ENCODE data around the gene SPANXB1. TPM values are rescaled to one million over a fixed set of nuclear protein-coding genes. Genes with fewer than 3 reads are reported as not detected.
"Not testable (repeated sequence)": the region's sequence is repeated elsewhere in the genome, so short reads cannot be mapped to it uniquely, and the experiment has no call there.

The SPANXB1 gene, protein sequence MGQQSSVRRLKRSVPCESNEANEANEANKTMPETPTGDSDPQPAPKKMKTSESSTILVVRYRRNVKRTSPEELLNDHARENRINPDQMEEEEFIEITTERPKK
- total RNA-seq: not detected
- polyA plus RNA-seq: not detected

DNA sequence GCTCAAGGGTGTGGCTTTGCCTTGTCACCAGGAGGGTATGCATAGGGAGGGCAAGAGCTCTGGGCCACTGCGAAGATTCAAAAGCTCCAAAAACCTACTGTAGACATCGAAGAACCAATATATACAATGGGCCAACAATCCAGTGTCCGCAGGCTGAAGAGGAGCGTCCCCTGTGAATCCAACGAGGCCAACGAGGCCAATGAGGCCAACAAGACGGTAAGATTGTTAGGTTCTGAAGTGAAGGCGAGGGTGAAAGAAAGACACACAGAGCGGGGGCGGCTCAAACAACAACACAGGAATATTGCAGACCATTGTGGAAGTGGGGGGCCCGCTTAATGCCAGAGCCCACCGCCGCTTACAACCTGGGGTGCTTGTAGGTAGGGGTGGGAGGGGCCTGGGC is at the start of gene SPANXB1:
Gene SPANXB1, plus strand, starts transcription at position 27 of the 400 bp plus-strand sequence. Its CDS starts 100 bp downstream, at position 127.
- H3K27ac ChIP-seq (ENCODE audit: low read depth, low read length); H3K4me1 Mint-ChIP-seq; H3K9me3 ChIP-seq (ENCODE audit: control insufficient read depth in 1 of 2, low read length in 2 of 2); H3K27me3 Mint-ChIP-seq; H3K27ac Mint-ChIP-seq; H3K4me1 ChIP-seq (ENCODE audit: insufficient read depth, low read length); H3K36me3 Mint-ChIP-seq; H3K27me3 ChIP-seq (ENCODE audit: insufficient read depth, low read length); H3K9me3 Mint-ChIP-seq; POLR2A ChIA-PET (ENCODE audit: partially characterized antibody); H3K4me3 ChIP-seq (ENCODE audit: low read length in 2 of 2); H3K36me3 ChIP-seq (ENCODE audit: insufficient read depth, low read length); CTCF ChIA-PET (ENCODE audit: partially characterized antibody); intact Hi-C loops (cut with micrococcal nuclease); DNase-seq: not testable (repeated sequence)
- peak within 1 kb of the TSS in 1 of 8 donors; percentile 15 for H3K4me3 Mint-ChIP-seq

DNA sequence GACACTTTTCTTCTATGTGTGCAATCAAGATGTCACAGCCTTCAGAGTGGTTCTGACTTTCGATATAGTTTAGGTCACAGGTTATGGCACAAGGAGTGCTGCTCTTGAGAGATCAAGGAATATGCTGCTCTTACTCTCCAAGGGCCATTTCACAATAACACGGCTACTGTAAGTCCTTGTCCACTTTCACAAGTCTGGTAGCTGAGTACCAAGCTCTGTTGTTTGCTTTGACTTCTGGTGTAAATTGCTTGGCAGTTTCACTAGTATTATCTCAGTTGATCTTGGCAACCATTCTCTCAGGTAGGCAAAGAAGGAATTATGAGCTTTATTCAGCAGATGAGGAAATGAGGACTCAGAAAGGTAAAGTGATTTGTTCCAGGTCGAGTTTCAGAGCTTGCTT is 35.4 kb upstream of the SPANXB1 start:
- ChIA-PET POLR2A (ENCODE audit: partially characterized antibody) (no interaction called here), CTCF (ENCODE audit: partially characterized antibody) (no interaction called here)
- no peak overlapping the region for H3K27ac ChIP-seq (ENCODE audit: low read depth, low read length)
- Mint-ChIP-seq H3K4me1 (no peaks in the 10 kb centered on the region), H3K9me3 (peaks cover 0 to 3% (median 0%) of the 10 kb centered on the region in 8 donors), H3K27ac (no peak overlapping the region), H3K27me3 (no peaks in the 10 kb centered on the region), H3K4me3 (no peak overlapping the region), H3K36me3 (no peaks in the 10 kb centered on the region)
- no peaks in the 10 kb centered on the region for H3K4me1 ChIP-seq (ENCODE audit: insufficient read depth, low read length)
- DNase-seq: no peak
- H3K9me3 ChIP-seq (ENCODE audit: control insufficient read depth in 1 of 2, low read length in 2 of 2): no peaks in the 10 kb centered on the region
- no peak overlapping the region for H3K4me3 ChIP-seq (ENCODE audit: low read length in 2 of 2)
- no peaks in the 10 kb centered on the region for H3K36me3 ChIP-seq (ENCODE audit: insufficient read depth, low read length)
- H3K27me3 ChIP-seq (ENCODE audit: insufficient read depth, low read length): no peaks in the 10 kb centered on the region
- intact Hi-C loops (cut with micrococcal nuclease): no loop called here

DNA sequence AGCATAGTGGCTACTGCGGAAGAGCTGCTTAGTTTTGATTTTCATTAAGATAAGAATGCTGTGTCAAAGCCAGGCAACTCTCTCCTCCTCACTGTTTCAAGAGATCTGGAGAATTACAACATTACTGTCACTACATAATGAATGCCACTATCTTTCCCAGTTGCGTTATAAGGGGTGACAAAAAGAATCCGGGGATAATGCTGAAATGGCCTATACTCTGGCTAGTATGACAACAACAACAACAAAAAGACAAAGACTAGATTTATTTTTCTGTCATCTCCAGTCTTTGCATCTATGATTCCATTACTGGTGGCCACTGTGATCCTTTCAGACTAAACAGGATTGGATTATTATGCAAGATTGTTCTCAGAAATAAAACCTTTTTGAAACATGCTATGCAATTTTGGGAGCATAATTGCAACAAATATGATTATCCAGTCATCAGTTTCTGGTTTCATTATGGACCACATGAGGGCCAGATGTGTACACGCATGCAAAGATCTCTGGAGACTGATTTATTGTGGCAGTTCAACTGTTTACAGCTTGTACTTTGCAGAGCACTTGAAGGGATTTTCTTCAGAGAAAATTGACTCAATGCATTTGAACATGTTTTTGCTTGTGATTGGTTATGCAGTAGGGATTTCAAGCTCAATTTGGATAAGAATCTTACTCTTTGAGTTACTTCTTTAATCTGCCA is 31.1 kb upstream of the SPANXB1 start:
- no peaks in the 10 kb centered on the region for H3K36me3 Mint-ChIP-seq
- H3K36me3 ChIP-seq (ENCODE audit: insufficient read depth, low read length): no peaks in the 10 kb centered on the region
- intact Hi-C loops (cut with micrococcal nuclease): no loop called here
- H3K27me3 Mint-ChIP-seq: no peaks in the 10 kb centered on the region
- no peaks in the 10 kb centered on the region for H3K27me3 ChIP-seq (ENCODE audit: insufficient read depth, low read length)
- CTCF ChIA-PET (ENCODE audit: partially characterized antibody): no interaction called here
- no peak overlapping the region for H3K4me3 Mint-ChIP-seq
- no peaks in the 10 kb centered on the region for H3K4me1 ChIP-seq (ENCODE audit: insufficient read depth, low read length)
- H3K4me1 Mint-ChIP-seq: no peaks in the 10 kb centered on the region
- POLR2A ChIA-PET (ENCODE audit: partially characterized antibody): no interaction called here
- H3K9me3 ChIP-seq (ENCODE audit: control insufficient read depth in 1 of 2, low read length in 2 of 2): no peaks in the 10 kb centered on the region
- no peak for DNase-seq
- peaks cover 0 to 6% (median 0%) of the 10 kb centered on the region in 8 donors for H3K9me3 Mint-ChIP-seq
- H3K27ac Mint-ChIP-seq: no peak overlapping the region
- no peak overlapping the region for H3K4me3 ChIP-seq (ENCODE audit: low read length in 2 of 2)
- H3K27ac ChIP-seq (ENCODE audit: low read depth, low read length): no peak overlapping the region

DNA sequence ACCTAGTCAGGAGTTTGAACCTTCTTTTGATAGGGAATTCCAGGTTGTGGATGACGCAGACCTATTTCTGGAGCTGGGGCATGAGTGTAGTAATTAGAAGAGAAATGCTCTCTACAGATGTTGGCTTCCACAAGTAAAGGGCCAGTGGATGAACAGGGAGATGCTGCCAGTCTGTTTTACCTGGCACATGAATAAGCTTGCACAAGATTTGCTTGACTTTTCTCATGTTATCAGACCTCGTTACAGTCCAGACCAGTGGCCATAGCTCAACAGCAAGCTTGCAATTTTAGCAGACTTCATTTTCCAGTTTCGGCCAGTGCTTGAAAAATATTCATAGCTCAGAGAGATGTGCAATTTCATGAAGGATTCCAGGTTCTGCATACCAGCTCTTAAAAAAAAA is 26.9 kb upstream of the SPANXB1 start:
- Histone ChIP-seq H3K9me3 (ENCODE audit: control insufficient read depth in 1 of 2, low read length in 2 of 2) (no peaks in the 10 kb centered on the region), H3K36me3 (ENCODE audit: insufficient read depth, low read length) (no peaks in the 10 kb centered on the region), H3K4me3 (ENCODE audit: low read length in 2 of 2) (no peak overlapping the region), H3K27me3 (ENCODE audit: insufficient read depth, low read length) (no peaks in the 10 kb centered on the region), H3K27ac (ENCODE audit: low read depth, low read length) (no peak overlapping the region), H3K4me1 (ENCODE audit: insufficient read depth, low read length) (no peaks in the 10 kb centered on the region)
- Mint-ChIP-seq H3K36me3 (no peaks in the 10 kb centered on the region), H3K27ac (no peak overlapping the region), H3K27me3 (no peaks in the 10 kb centered on the region), H3K4me1 (no peaks in the 10 kb centered on the region), H3K4me3 (no peak overlapping the region), H3K9me3 (peaks cover 0 to 9% (median under 1%) of the 10 kb centered on the region in 8 donors)
- DNase-seq: no peak
- intact Hi-C loops (cut with micrococcal nuclease): no loop called here
- ChIA-PET POLR2A (ENCODE audit: partially characterized antibody) (no interaction called here), CTCF (ENCODE audit: partially characterized antibody) (no interaction called here)

DNA sequence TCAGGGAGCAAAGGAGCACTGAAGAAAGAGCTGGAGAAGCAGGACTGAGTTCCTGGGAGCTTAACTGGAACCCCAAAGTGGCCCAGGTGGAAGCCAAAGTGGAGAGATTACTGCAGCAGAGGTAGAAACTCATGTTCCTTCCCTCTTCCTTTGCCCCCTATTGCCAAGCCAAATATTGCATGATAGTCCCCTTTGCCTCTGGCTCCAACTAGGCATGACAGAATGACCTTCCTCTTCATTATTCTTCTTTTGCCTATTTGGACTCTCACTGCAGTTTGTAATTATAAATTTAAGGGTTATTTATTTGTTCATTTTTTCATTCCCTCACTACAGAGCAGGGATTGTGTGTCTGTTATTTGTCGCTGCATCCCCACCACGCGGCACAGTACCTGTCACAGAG is 22.1 kb upstream of the SPANXB1 start:
- Mint-ChIP-seq H3K4me1 (no peaks in the 10 kb centered on the region), H3K27ac (no peak overlapping the region), H3K4me3 (no peak overlapping the region), H3K27me3 (no peaks in the 10 kb centered on the region), H3K9me3 (peaks cover 0 to 3% (median 0%) of the 10 kb centered on the region in 8 donors), H3K36me3 (no peaks in the 10 kb centered on the region)
- no peak for DNase-seq
- Histone ChIP-seq H3K27me3 (ENCODE audit: insufficient read depth, low read length) (no peaks in the 10 kb centered on the region), H3K4me1 (ENCODE audit: insufficient read depth, low read length) (no peaks in the 10 kb centered on the region), H3K9me3 (ENCODE audit: control insufficient read depth in 1 of 2, low read length in 2 of 2) (no peaks in the 10 kb centered on the region), H3K27ac (ENCODE audit: low read depth, low read length) (no peak overlapping the region), H3K4me3 (ENCODE audit: low read length in 2 of 2) (no peak overlapping the region), H3K36me3 (ENCODE audit: insufficient read depth, low read length) (no peaks in the 10 kb centered on the region)
- ChIA-PET POLR2A (ENCODE audit: partially characterized antibody) (no interaction called here), CTCF (ENCODE audit: partially characterized antibody) (no interaction called here)
- intact Hi-C loops (cut with micrococcal nuclease): no loop called here

DNA sequence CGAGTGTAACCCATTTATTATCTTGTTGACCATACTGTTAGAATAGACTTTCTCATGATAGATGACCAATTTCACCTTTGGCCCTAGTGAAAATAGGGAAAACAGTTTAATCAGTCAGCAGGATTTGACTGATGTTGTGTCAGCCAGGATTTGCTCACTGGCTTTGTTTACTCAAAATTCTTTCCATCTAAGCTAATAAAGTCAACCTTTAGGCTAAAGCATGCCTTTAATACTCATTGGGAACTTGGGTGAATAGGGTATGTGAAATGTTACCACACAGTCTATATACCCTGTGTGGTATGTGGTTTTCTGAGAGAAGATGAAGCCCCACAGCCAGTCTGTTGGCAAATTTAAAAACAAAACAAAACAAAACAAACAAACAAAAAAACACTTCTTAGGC is 18.7 kb upstream of the SPANXB1 start:
- no peak for DNase-seq
- ChIA-PET CTCF (ENCODE audit: partially characterized antibody) (no interaction called here), POLR2A (ENCODE audit: partially characterized antibody) (no interaction called here)
- intact Hi-C loops (cut with micrococcal nuclease): no loop called here
- Mint-ChIP-seq H3K36me3 (no peaks in the 10 kb centered on the region), H3K27ac (no peak overlapping the region), H3K9me3 (peaks cover 0 to 3% (median 0%) of the 10 kb centered on the region in 8 donors), H3K4me1 (no peaks in the 10 kb centered on the region), H3K27me3 (no peaks in the 10 kb centered on the region), H3K4me3 (no peak overlapping the region)
- no peaks in the 10 kb centered on the region for H3K9me3 ChIP-seq (ENCODE audit: control insufficient read depth in 1 of 2, low read length in 2 of 2)
- H3K27ac ChIP-seq (ENCODE audit: low read depth, low read length): no peak overlapping the region
- H3K27me3 ChIP-seq (ENCODE audit: insufficient read depth, low read length): no peaks in the 10 kb centered on the region
- H3K4me3 ChIP-seq (ENCODE audit: low read length in 2 of 2): no peak overlapping the region
- no peaks in the 10 kb centered on the region for H3K4me1 ChIP-seq (ENCODE audit: insufficient read depth, low read length)
- H3K36me3 ChIP-seq (ENCODE audit: insufficient read depth, low read length): no peaks in the 10 kb centered on the region

DNA sequence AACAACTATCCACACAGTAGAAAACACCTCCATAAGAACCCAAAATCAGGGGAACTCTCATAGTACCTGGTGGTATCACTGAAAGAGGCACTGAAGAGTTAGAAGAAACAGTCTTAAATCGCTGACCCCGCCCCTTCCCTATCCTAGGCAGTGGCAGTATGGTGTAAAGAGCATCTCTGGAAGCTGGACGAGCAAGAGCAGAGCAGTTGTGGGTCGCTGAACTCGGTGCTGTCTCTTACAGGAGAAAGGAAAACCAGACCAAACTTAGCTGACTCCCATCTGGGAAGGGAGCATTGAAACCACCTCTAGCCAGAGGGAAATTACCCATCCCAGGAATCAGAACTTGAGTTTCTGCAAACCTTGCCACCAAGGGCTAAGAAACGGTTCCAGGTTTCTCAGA is 2.8 kb downstream of the SPANXB1 start:
- H3K4me1 ChIP-seq (ENCODE audit: insufficient read depth, low read length); POLR2A ChIA-PET (ENCODE audit: partially characterized antibody); H3K9me3 ChIP-seq (ENCODE audit: control insufficient read depth in 1 of 2, low read length in 2 of 2); intact Hi-C loops (cut with micrococcal nuclease); H3K27ac ChIP-seq (ENCODE audit: low read depth, low read length); H3K36me3 Mint-ChIP-seq; H3K4me3 ChIP-seq (ENCODE audit: low read length in 2 of 2); H3K4me1 Mint-ChIP-seq; H3K9me3 Mint-ChIP-seq; H3K36me3 ChIP-seq (ENCODE audit: insufficient read depth, low read length); H3K27me3 ChIP-seq (ENCODE audit: insufficient read depth, low read length); CTCF ChIA-PET (ENCODE audit: partially characterized antibody); H3K27me3 Mint-ChIP-seq; DNase-seq; H3K27ac Mint-ChIP-seq; H3K4me3 Mint-ChIP-seq: not testable (repeated sequence)

DNA sequence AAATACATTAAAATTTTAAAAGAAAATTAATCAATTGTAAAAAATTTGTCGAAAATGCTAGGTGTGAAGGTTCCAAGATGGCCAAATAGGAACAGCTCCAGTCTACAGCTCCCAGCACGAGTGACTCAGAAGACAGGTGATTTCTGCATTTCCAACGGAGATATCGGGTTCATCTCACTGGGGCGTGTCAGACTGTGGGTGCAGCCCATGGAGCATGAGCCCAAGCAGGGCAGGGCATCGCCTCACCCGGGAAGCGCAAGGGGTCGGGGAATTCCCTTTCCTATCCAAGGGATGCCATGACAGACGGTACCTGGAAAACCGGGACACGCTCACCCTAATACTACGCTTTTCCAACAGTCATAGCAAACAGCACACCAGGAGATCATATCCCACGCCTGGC is 41.9 kb downstream of the SPANXB1 start:
- H3K27ac ChIP-seq (ENCODE audit: low read depth, low read length); H3K9me3 Mint-ChIP-seq; intact Hi-C loops (cut with micrococcal nuclease); H3K27ac Mint-ChIP-seq; CTCF ChIA-PET (ENCODE audit: partially characterized antibody); H3K4me3 ChIP-seq (ENCODE audit: low read length in 2 of 2); H3K4me3 Mint-ChIP-seq; POLR2A ChIA-PET (ENCODE audit: partially characterized antibody); H3K36me3 Mint-ChIP-seq; H3K27me3 ChIP-seq (ENCODE audit: insufficient read depth, low read length); H3K27me3 Mint-ChIP-seq; H3K9me3 ChIP-seq (ENCODE audit: control insufficient read depth in 1 of 2, low read length in 2 of 2); DNase-seq; H3K36me3 ChIP-seq (ENCODE audit: insufficient read depth, low read length); H3K4me1 ChIP-seq (ENCODE audit: insufficient read depth, low read length); H3K4me1 Mint-ChIP-seq: not testable (repeated sequence)
